CD14-positive monocyte (primary cell): ENCODE data around the gene SEMA3A. TPM values are rescaled to one million over a fixed set of nuclear protein-coding genes. Genes with fewer than 3 reads are reported as not detected.

ENCODE experiments used
- DNase-seq, 3 donors: peaks; one replicate each; pipeline ENCODE4 v3.0.0-alpha.2; 2011 to 2022
- H2AFZ ChIP-seq: 2 replicates; pipeline ENCODE4 v1.6.0; 2012; ENCODE audit warnings: mild to moderate bottlenecking, low read depth, low read length, inconsistent platforms; ENCODE audit not compliant: insufficient read depth, poor library complexity, severe bottlenecking
- H3K27ac ChIP-seq, 2 donors: 1 replicate in 1 of 2; 2 replicates in 1 of 2; pipeline ENCODE4 v1.5.1; 2012 to 2013; ENCODE audit warnings: low read length in 2 of 2, control low read depth in 1 of 2, inconsistent platforms in 1 of 2, low read depth in 1 of 2, mild to moderate bottlenecking in 1 of 2
- H3K27me3 ChIP-seq, 2 donors: one replicate each; pipeline versions ENCODE4 v1.6.0 to v1.6.1; 2011 to 2013; ENCODE audit warnings: low read length in 2 of 2; ENCODE audit not compliant: control insufficient read depth in 2 of 2, insufficient read depth in 2 of 2
- H3K36me3 ChIP-seq, 2 donors: replicated peaks in 1 of 2; 1 replicate in 1 of 2; 2 replicates in 1 of 2; pipeline versions ENCODE4 v1.5.1 to v1.6.1; 2012 to 2013; ENCODE audit warnings: low read length in 2 of 2, control low read depth in 1 of 2, inconsistent platforms in 1 of 2, mild to moderate bottlenecking in 1 of 2; ENCODE audit not compliant: insufficient read depth in 2 of 2, control insufficient read depth in 1 of 2
- H3K4me1 ChIP-seq, 2 donors: 1 replicate in 1 of 2; 2 replicates in 1 of 2; pipeline versions ENCODE4 v1.5.1 to v1.6.1; 2012 to 2013; ENCODE audit warnings: low read length in 2 of 2, control low read depth in 1 of 2, inconsistent platforms in 1 of 2, mild to moderate bottlenecking in 1 of 2, moderate library complexity in 1 of 2; ENCODE audit not compliant: insufficient read depth in 2 of 2, control insufficient read depth in 1 of 2
- H3K4me2 ChIP-seq: replicated peaks from 2 replicates; pipeline ENCODE3; 2012; ENCODE audit warnings: low read length, moderate library complexity, mild to moderate bottlenecking; ENCODE audit not compliant: poor library complexity, severe bottlenecking; ENCODE audit errors: extremely low read depth
- H3K4me3 ChIP-seq, 3 experiments: fragments of 200-600 bp in 1 of 3; sonication (generic) in 1 of 3; replicated peaks in 1 of 3; 1 replicate in 2 of 3; 2 replicates in 1 of 3; pipeline ENCODE4 v1.5.1; 2011 to 2013; ENCODE audit warnings: low read length in 3 of 3, mild to moderate bottlenecking in 3 of 3, control low read depth in 2 of 3, low read depth in 2 of 3, inconsistent platforms in 1 of 3, moderate library complexity in 1 of 3
- H3K79me2 ChIP-seq: 2 replicates; pipeline ENCODE4 v1.6.0; 2012; ENCODE audit warnings: mild to moderate bottlenecking, control low read depth, inconsistent platforms, low read length, moderate library complexity; ENCODE audit not compliant: insufficient read depth
- H3K9ac ChIP-seq: 2 replicates; pipeline ENCODE4 v1.6.0; 2017; ENCODE audit warnings: low read length, mild to moderate bottlenecking; ENCODE audit not compliant: insufficient read depth, poor library complexity, severe bottlenecking
- H3K9me3 ChIP-seq, 2 donors: replicated peaks in 1 of 2; 1 replicate in 1 of 2; 2 replicates in 1 of 2; pipeline versions ENCODE4 v1.5.1 to v1.6.1; 2012 to 2013; ENCODE audit warnings: low read length in 2 of 2, control low read depth in 1 of 2; ENCODE audit not compliant: control insufficient read depth in 1 of 2, insufficient read depth in 1 of 2
- H4K20me1 ChIP-seq: 2 replicates; pipeline ENCODE4 v1.6.0; 2012; ENCODE audit warnings: mild to moderate bottlenecking, low read length, control low read depth, moderate library complexity; ENCODE audit not compliant: insufficient read depth
- H3K27ac Mint-ChIP-seq, 7 donors: one replicate each; pipeline ENCODE4 v1.8.0; 2020; ENCODE audit warnings: mild to moderate bottlenecking in 7 of 7, mixed read lengths in 7 of 7, moderate library complexity in 6 of 7, inconsistent platforms in 2 of 7
- H3K27me3 Mint-ChIP-seq, 3 donors: one replicate each; pipeline ENCODE4 v1.8.0; 2021 to 2022; ENCODE audit warnings: low read depth in 3 of 3, mild to moderate bottlenecking in 3 of 3, mixed read lengths in 3 of 3, moderate library complexity in 3 of 3, inconsistent platforms in 1 of 3
- H3K36me3 Mint-ChIP-seq, 2 donors: one replicate each; pipeline ENCODE4 v1.8.0; 2020; ENCODE audit warnings: mixed read lengths in 2 of 2, inconsistent platforms in 1 of 2, mild to moderate bottlenecking in 1 of 2
- H3K4me1 Mint-ChIP-seq: one replicate; pipeline ENCODE4 v1.8.0; 2020; ENCODE audit warnings: mild to moderate bottlenecking, mixed read lengths
- H3K4me3 Mint-ChIP-seq, 2 donors: one replicate each; pipeline ENCODE4 v1.8.0; 2020; ENCODE audit warnings: mild to moderate bottlenecking in 2 of 2, mixed read lengths in 2 of 2, moderate library complexity in 1 of 2
- H3K9me3 Mint-ChIP-seq, 7 donors: one replicate each; pipeline ENCODE4 v1.8.0; 2020 to 2022; ENCODE audit warnings: mixed read lengths in 7 of 7, mild to moderate bottlenecking in 6 of 7, moderate library complexity in 6 of 7, inconsistent platforms in 2 of 7
- WGBS: methylation state at CpG from one replicate; pipeline ENCODE4 v1.1.5; 2013; ENCODE audit warnings: missing lambda C conversion rate; ENCODE audit not compliant: insufficient coverage; 5-methylcytosine and 5-hydroxymethylcytosine counted together
- intact Hi-C, 2 donors: fragments of 100-400 bp; cut with micrococcal nuclease; formaldehyde crosslinking; loops; one replicate each; pipeline versions ENCODE4 v1.15.0 to v1.15.1; 2023
- polyA plus RNA-seq, 3 donors: library from polyadenylated mRNA; depleted of rRNA in 1 of 3; unstranded in 2 of 3; stranded (reverse) in 1 of 3; fragments of 300-500 nt in 2 of 3; fragments of >200 nt in 1 of 3; fragmentation: Illumina TruSeq in 2 of 3; gene quantifications; 1 replicate in 2 of 3; 2 replicates in 1 of 3; pipeline ENCODE4 v1.2.3, GENCODE V29; 2012 to 2021
- TF ChIP-seq, protein P1 (sequence below): fragments of 200-600 bp; IDR thresholded peaks from one replicate; pipeline ENCODE4 v1.8.0; 2022; ENCODE audit warnings: antibody characterized with exemption, mild to moderate bottlenecking

The SEMA3A gene
- polyA plus RNA-seq, 3 donors: 0.03 TPM; not detected in 2

- no peaks in the 10 kb centered on the region for H3K36me3 ChIP-seq
- H3K27me3 ChIP-seq: no peaks in the 10 kb centered on the region
- H3K4me1 ChIP-seq: no peaks in the 10 kb centered on the region
- WGBS: 100% methylated on average over 2 of the region's 4 CpGs
- no peaks in the 10 kb centered on the region for H3K36me3 Mint-ChIP-seq
- no peak overlapping the region for H3K4me3 Mint-ChIP-seq
- no peak overlapping the region for H3K27ac Mint-ChIP-seq
- no peak overlapping the region for H3K9ac ChIP-seq
- no peaks in the 10 kb centered on the region for H4K20me1 ChIP-seq
- no peak for DNase-seq
- no peaks in the 10 kb centered on the region for H3K79me2 ChIP-seq
- H2AFZ ChIP-seq: no peak overlapping the region
- H3K4me1 Mint-ChIP-seq: no peaks in the 10 kb centered on the region
- no peaks in the 10 kb centered on the region for H3K27me3 Mint-ChIP-seq
- peaks cover 0 to 1% (median 0%) of the 10 kb centered on the region in 7 donors for H3K9me3 Mint-ChIP-seq
- no peaks in the 10 kb centered on the region for H3K9me3 ChIP-seq
- H3K4me2 ChIP-seq: no peak overlapping the region
- TF ChIP-seq, protein P1, sequence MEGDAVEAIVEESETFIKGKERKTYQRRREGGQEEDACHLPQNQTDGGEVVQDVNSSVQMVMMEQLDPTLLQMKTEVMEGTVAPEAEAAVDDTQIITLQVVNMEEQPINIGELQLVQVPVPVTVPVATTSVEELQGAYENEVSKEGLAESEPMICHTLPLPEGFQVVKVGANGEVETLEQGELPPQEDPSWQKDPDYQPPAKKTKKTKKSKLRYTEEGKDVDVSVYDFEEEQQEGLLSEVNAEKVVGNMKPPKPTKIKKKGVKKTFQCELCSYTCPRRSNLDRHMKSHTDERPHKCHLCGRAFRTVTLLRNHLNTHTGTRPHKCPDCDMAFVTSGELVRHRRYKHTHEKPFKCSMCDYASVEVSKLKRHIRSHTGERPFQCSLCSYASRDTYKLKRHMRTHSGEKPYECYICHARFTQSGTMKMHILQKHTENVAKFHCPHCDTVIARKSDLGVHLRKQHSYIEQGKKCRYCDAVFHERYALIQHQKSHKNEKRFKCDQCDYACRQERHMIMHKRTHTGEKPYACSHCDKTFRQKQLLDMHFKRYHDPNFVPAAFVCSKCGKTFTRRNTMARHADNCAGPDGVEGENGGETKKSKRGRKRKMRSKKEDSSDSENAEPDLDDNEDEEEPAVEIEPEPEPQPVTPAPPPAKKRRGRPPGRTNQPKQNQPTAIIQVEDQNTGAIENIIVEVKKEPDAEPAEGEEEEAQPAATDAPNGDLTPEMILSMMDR: no peak
- no peak overlapping the region for H3K4me3 ChIP-seq
- no peak overlapping the region for H3K27ac ChIP-seq
- intact Hi-C loops: no loop called here
Measured at GRCh38 chr7:84157171-84157570, 37.4 kb downstream of the SEMA3A start.

DNA sequence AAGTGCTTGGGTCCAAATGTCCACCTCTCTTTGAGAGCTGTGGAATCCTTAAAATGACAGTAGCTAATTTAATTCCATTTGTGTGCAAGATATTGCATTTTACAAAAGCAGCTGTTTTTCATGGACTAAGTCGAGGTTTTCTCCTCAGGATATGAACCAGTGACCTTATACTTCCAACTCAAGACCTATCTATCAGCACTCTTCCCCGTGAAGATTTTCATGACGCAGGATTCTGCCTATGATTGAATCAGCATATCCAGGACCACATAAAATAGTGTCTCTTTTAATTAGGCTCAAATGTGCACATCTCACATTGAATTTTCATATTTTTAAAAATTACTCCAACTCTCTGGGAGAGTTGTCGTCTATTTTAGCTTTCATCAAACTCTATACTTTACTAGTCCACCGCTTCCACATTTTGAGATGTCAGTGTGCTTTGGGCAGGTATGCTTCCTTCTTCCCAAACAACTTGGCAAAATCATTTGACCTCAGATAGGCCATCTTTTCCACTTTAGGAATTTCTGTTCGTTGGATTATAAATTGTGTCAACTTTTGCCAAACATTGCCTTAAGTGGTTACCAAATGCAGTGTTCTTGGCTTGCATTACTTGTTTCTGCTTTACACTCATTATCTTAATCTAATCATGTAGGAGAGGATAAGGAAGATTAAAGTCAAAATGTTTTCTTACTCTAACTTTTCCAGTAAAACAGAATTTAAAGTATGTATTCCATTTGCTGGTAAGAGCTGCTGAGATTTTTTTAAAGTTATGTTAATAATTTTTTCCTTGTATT, 39.4 kb downstream of the SEMA3A start:
- Mint-ChIP-seq H3K27me3 (no peaks in the 10 kb centered on the region), H3K4me1 (no peaks in the 10 kb centered on the region), H3K4me3 (no peak overlapping the region), H3K36me3 (no peaks in the 10 kb centered on the region), H3K9me3 (peaks cover 0 to 4% (median 0%) of the 10 kb centered on the region in 7 donors), H3K27ac (no peak overlapping the region)
- Histone ChIP-seq H2AFZ (no peak overlapping the region), H4K20me1 (no peaks in the 10 kb centered on the region), H3K79me2 (no peaks in the 10 kb centered on the region), H3K9ac (no peak overlapping the region), H3K4me2 (no peak overlapping the region), H3K36me3 (no peaks in the 10 kb centered on the region), H3K4me3 (no peak overlapping the region), H3K9me3 (no peaks in the 10 kb centered on the region), H3K4me1 (no peaks in the 10 kb centered on the region), H3K27me3 (no peaks in the 10 kb centered on the region), H3K27ac (no peak overlapping the region)
- TF ChIP-seq, protein P1: no peak
- no peak for DNase-seq
- WGBS: 75% methylated on average over 2 of the region's 6 CpGs
- intact Hi-C loops: no loop called here
